Neutrophil (primary cell): ENCODE measurements around the gene RSPH6A.

Source experiments
- H3K27ac ChIP-seq: fragments of 200-600 bp; sonication (generic); 2 replicates; pipeline ENCODE4 v1.5.1; 2016; ENCODE audit warnings: mild to moderate bottlenecking, moderate library complexity
- H3K27me3 ChIP-seq: fragments of 200-600 bp; sonication (generic); 2 replicates; pipeline ENCODE4 v1.6.0; 2016; ENCODE audit warnings: mild to moderate bottlenecking
- H3K36me3 ChIP-seq: fragments of 200-600 bp; sonication (generic); 2 replicates; pipeline ENCODE4 v1.5.1; 2017
- H3K4me1 ChIP-seq, 2 experiments: fragments of 200-600 bp in 1 of 2; sonication (generic) in 1 of 2; 1 replicate in 1 of 2; 2 replicates in 1 of 2; pipeline versions ENCODE4 v1.5.1 to v1.6.1; 2013 to 2016; ENCODE audit warnings: low read depth in 1 of 2, low read length in 1 of 2, mild to moderate bottlenecking in 1 of 2, moderate library complexity in 1 of 2; ENCODE audit not compliant: control insufficient read depth in 1 of 2, insufficient read depth in 1 of 2
- H3K4me3 ChIP-seq, 2 experiments: fragments of 200-600 bp in 1 of 2; sonication (generic) in 1 of 2; 1 replicate in 1 of 2; 2 replicates in 1 of 2; pipeline ENCODE4 v1.5.1; 2013 to 2016; ENCODE audit warnings: low read depth in 1 of 2, low read length in 1 of 2, mild to moderate bottlenecking in 1 of 2, moderate library complexity in 1 of 2
- H3K9me3 ChIP-seq: fragments of 200-600 bp; sonication (generic); 2 replicates; pipeline ENCODE4 v1.5.1; 2016
- CTCF ChIP-seq: fragments of 200-600 bp; sonication (generic); IDR thresholded peaks from 2 replicates; pipeline ENCODE4 v1.5.1; 2016; ENCODE audit warnings: antibody characterized with exemption

Gene RSPH6A

GRCh38 chr19:45824041-45824471 is 8.9 kb upstream of the RSPH6A start:
- no peak overlapping the region for H3K27ac ChIP-seq
- no peak for TF ChIP-seq CTCF
- no peaks in the 10 kb centered on the region for H3K4me1 ChIP-seq
- H3K27me3 ChIP-seq = no peaks in the 10 kb centered on the region
- H3K4me3 ChIP-seq = no peak overlapping the region
- no peaks in the 10 kb centered on the region for H3K9me3 ChIP-seq
- H3K36me3 ChIP-seq = peaks cover 96% of the 10 kb centered on the region

- Histone ChIP-seq H3K4me3 (no peak overlapping the region), H3K36me3 (peaks cover 91% of the 10 kb centered on the region)
- no peak for TF ChIP-seq CTCF
These were observed 8.1 kb upstream of the RSPH6A start for GRCh38 chr19:45823182-45823581.

GRCh38 chr19:45822716-45823115 is 7.6 kb upstream of the RSPH6A start:
- Histone ChIP-seq H3K27me3 (no peaks in the 10 kb centered on the region), H3K4me1 (no peaks in the 10 kb centered on the region), H3K9me3 (no peaks in the 10 kb centered on the region), H3K4me3 (no peak overlapping the region), H3K27ac (no peak overlapping the region), H3K36me3 (peaks cover 90% of the 10 kb centered on the region)
- TF ChIP-seq CTCF = no peak

More at GRCh38 chr19:45823182-45823581, 8.1 kb upstream of the RSPH6A start:
- H3K27me3 ChIP-seq = no peaks in the 10 kb centered on the region
- no peak overlapping the region for H3K27ac ChIP-seq
- no peaks in the 10 kb centered on the region for H3K4me1 ChIP-seq
- H3K9me3 ChIP-seq = no peaks in the 10 kb centered on the region

- H3K27me3 ChIP-seq = peaks cover 2% of the 10 kb centered on the region
- H3K9me3 ChIP-seq = no peaks in the 10 kb centered on the region
- no peak overlapping the region for H3K27ac ChIP-seq
- H3K4me1 ChIP-seq = no peaks in the 10 kb centered on the region
- H3K36me3 ChIP-seq = peaks cover 80% of the 10 kb centered on the region
- TF ChIP-seq CTCF = no peak
- H3K4me3 ChIP-seq = no peak overlapping the region
These were observed 6.5 kb upstream of the RSPH6A start for GRCh38 chr19:45821570-45821969.

GRCh38 chr19:45821103-45821521 is 6.0 kb upstream of the RSPH6A start:
- H3K36me3 ChIP-seq = peaks cover 75% of the 10 kb centered on the region

More at GRCh38 chr19:45821103-45821521, 6.0 kb upstream of the RSPH6A start:
- Histone ChIP-seq H3K4me1 (no peaks in the 10 kb centered on the region), H3K27ac (no peak overlapping the region), H3K9me3 (no peaks in the 10 kb centered on the region), H3K4me3 (no peak overlapping the region), H3K27me3 (peaks cover 7% of the 10 kb centered on the region)
- no peak for TF ChIP-seq CTCF
